ENCODE data around the gene FBXL16.

Gene FBXL16

DNA sequence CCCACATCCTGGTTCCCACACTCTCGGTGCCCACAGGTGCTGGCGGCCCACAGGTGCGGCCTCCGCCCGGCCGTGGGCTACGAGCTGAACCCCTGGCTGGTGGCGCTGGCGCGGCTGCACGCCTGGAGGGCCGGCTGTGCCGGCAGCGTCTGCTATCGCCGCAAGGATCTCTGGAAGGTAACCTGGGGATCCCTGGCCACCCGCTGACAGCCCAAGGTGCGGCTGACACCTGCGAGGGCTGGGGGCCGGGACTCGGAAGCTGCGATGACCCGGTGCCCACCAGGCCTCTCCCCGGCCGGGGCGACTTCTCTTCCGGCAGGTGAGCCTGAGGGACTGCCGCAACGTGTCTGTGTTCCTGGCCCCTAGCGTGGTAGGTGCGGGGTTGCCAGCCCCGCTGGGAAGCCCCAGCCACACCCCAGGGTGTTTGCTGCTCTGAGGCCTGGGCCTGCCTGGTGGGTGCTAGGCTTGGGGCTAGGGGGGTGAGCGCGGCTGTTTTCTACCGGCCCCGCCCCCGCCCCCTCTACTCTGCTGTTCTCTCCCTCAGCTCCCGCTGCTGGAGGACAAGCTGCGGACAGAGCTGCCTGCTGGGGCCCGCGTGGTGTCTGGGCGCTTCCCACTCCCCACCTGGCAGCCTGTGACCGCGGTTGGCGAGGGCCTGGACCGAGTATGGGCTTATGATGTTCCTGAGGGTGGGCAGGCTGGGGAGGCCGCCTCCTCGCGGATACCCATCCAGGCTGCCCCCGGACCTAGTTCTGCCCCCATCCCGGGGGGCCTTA is 16.4 kb upstream of the FBXL16 start:
- DNase-seq: peak; percentile 35

DNA sequence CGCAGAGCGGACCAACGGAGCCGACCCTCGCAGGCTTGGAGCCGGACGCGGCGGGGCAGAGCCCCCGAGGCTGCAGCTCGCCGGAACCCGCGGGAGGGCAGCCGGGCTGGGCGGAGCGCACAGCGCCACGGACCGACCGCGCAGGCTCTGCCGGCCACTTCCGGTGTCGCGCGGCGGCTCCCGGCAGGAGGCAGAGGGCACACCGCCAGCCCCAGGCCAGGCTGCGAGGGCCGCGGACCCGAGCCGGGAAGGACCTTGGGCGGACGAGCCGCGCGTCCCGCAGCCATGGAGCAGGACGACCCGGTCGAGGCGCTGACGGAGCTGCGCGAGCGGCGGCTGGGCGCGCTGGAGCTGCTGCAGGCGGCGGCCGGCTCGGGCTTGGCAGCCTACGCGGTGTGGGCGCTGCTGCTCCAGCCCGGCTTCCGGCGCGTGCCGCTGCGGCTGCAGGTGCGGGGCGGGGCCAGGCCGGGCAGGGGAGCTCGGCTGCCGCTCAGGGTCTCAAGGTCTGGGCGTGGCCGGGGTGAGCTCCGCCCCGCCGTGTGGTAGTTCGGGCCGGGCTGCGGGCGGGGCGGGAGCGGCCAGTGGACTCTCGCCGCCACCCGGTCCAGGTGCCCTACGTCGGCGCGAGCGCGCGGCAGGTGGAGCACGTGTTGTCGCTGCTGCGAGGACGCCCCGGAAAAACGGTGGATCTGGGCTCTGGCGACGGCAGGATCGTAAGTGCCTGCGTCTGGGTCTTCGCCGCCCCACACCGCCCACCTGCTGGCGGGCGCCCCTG is 15.6 kb upstream of the FBXL16 start, which contains the start of gene ANTKMT:
Gene ANTKMT, plus strand, starts transcription at position 157 of the 775 bp plus-strand sequence. Its CDS starts 129 bp downstream, at position 286.
- peak; percentile 96 for DNase-seq

DNA sequence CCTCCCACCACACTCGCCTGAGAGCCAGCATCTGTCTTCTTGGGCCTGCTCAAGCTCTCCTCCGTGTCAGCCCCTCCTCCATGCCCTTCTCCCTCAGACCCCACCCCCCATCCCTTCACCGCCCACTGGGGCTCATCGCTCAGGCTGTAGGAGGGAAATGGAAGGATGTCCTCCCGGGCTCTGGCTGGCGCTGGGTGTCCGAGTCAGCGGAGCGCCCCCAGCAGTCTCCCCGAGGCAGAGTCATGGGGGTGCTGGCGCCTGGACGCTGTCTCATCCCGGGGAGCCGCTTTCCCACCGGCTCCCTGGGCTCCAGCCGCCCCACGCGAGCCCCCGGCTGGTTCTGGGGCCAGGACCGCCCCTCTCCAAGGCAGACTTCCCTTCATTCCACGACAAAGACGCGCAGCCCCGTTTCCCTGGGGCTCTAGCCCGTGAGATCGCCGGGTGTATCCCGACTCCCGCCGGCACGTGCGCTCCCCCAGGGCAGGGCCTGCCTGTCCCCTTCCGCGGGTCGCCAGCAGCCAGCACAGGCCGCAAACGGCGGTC is 14.9 kb upstream of the FBXL16 start:
- DNase-seq: peak; percentile 96

DNA sequence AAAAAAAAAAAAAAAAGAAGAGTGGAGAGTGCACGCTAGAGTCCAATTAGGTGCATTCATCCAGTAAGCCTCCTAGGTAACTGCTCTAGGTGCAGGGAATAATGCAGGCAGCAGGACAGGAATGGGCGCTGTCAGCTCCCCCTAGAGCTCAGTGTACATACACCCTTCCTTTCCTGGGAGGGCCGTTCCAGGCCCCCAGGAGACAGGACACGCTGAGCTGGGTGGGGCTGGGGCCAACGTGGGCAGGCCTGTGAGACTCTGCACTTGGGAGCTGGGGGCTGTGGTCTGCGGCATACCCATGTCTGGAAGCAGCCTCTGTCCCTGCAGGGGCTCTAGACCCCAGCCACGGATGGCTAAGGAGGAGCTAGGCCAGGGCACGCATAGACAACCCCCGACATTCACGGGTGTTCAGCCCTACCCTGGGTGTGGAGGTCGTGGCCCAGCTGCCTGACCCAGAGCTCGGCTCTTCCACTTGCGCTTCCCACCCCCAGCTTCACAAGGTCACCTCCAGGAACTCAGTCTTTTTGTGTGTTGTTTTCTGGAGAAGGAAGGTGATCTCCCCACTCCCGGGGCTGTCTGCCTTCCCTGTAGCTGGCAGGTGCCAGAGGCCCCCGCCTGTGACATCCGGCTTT is 14.3 kb upstream of the FBXL16 start:
- DNase-seq: peak; percentile 85

DNA sequence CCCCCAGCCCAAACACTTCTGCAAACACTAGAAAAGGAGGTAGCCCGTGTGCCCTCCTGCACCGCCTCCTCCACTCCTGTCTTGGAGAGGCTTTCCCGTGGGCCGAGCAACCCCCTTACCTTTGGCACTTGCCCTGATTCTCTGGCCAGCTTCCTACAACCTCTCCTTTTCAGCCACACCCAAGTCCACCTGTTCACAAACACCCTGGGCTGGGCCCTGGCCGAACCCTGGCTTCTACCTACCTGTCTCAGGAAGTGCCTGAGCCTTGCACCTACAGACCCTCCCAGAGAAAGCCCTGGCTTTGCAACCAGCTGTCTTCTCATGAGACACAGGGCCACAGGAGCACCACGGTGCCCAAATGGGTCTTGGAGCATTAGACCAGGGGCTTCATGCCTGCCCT is 13.3 kb upstream of the FBXL16 start:
- peak; percentile 46 for DNase-seq

DNA sequence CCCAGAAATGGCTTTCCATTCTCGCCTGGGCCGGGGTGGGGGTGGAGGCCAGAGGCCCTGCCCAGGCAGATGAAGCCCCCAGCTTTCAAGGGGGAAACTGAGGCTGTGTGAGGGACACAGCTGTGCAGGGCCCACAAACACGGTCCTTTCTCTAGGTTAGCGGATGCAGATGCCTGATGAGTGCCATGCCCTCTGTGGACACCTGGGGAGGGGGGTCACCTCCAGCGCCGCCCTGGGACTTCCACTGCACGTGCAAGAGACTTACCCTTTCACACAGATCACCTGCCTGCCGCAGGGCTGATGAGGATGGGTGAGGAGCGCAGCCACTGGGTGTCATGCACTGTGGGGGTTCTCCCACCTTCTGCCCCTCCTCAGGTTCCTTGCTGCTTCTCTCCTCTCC is 12.8 kb upstream of the FBXL16 start:
- DNase-seq: no peak

DNA sequence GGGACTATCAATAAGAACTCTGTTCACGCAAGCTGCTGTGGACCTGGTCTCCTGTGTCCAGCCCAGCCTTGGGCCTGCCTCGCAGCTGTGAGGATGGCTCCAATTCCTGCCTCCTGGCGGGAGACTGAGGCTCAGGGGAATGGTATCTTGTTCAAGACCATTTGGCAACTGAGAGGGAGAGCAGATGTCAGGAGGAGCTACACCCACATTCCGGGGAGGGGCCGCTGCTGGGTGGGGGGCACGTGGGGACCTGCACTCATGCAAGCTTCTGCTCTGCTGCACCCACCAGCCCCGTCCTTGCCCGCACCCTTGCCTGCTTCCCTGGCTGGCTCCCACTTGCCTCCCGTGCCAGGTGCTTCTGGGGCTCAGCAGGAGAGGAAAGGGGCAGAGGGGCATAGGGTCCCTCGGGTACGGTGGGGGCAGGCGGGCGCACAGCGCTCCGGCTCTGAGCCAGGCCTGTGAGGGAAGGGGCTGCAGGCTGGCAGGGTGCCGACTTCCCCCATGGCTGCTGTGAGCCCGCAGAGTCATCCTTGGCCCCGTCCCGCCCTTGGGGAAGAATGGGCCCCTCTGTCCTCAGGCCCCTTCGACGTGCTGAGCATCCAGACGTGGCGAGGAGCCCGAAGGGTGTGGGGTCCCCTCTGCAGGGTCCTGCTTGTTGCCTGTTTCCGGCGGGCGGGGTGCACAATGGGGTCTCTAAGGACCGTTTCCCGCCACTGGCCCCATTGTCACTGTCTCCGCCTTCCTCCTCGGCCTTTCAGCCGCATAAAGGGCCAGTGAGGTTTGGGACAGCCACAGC is 12.0 kb upstream of the FBXL16 start:
- DNase-seq: no peak

DNA sequence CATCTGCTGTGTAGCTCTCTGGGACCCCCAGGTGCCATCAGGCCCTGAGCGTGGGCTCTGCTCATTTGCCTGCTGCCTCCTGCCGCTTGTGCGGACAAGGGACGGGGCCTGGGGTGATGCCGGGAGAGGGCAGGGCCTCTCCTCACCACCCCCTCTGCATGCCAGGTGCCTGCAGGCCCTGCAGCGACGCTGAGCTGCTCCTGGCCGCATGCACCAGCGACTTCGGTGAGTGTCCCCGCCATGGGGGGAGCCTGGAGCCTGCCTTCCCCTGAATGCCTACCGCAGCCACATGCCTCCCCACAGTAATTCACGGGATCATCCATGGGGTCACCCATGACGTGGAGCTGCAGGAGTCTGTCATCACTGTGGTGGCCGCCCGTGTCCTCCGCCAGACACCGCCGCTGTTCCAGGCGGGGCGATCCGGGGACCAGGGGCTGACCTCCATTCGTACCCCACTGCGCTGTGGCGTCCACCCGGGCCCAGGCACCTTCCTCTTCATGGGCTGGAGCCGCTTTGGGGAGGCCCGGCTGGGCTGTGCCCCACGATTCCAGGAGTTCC is 11.2 kb upstream of the FBXL16 start:
- peak; percentile 54 for DNase-seq

DNA sequence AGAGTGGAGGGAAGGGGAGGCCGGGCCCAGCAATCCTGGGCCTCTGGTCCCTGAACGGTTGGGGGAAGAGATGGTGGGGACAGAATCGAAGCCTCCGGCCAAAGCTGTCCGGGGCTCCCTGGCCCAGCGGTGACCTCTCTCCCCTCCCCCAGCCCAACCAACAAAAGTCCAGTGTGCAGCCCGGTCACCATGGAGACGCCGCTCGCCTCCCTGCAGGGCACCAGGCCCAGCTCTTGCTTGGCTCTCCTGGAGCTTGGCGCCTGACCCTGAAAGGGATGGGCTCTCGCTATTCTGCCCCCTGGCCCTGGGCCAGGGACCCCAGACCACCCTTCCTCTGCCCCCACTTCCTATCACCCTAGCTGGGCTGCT is 10.6 kb upstream of the FBXL16 start:
- DNase-seq: peak; percentile 79

DNA sequence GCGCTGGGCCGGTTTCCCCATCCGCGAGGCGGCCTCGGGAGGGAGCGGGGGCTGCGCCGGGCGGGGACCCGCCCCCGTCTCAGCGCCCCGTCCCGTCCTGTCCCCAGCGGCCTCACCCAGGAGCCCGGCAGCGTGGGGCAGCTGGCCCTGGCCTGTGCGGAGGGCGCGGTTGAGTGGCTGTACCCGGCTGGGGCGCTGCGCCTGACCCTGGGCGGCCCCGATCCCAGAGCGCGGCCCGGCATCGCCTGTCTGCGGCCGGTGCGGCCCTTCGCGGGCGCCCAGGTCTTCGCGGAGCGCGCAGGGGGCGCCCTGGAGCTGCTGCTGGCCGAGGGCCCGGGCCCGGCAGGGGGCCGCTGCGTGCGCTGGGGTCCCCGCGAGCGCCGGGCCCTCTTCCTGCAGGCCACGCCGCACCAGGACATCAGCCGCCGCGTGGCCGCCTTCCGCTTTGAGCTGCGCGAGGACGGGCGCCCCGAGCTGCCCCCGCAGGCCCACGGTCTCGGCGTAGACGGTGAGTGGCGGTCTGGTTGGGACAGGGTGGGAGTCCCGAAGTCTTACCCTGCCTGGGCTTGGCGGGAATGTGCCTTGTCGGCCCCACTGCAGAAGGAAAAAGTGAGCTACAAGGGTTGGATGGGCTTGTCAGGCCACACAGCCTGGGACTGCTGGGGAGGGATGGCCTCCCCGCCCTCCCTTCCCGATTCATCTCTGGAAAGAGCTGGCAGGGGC is 10.0 kb upstream of the FBXL16 start:
- DNase-seq: peak; percentile 83

DNA sequence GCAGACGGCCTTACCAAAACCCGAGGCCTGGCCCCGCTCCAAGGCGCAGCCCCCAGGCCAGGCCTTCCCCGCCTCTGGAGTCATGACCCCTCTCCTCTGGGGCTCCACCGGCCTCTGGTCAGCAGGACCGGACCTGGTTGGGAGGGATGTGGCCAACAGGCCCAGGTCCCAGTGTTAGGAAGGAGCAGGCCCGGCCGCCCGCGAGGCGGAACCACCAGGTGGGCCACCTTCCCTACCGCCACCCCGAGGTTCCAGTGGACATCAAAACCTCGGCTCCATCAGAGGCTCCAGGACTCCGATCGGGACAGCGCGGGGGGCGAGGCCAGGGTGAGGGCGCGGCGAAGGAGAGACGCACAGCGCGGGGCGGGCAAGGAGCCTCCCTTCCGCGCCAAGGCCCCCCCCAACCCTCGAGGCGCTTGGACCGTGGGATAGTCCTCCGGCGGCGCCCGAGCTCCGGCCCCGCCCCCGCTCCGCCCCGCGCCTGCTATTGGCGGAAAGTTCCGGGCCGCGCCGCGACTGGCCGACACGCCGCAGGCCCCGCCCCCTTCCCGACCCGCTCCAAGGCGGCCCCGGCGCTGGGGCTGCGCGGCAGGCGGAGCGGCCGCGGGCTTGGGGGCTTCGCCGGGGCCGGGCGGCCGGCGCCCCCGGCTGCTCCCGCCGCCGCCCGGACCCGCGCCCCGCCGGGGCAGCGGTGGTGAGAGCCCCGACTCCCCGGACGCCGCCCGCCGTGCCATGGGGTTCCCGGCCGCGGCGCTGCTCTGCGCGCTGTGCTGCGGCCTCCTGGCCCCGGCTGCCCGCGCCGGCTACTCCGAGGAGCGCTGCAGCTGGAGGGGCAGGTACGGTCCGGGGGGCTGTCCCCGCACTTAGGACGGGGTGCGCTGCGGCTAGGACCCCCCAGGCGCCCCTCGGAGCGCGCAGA is 9.2 kb upstream of the FBXL16 start, which contains the start of gene METRN:
Gene METRN, plus strand, starts transcription at position 561 of the 919 bp plus-strand sequence. Its CDS starts 172 bp downstream, at position 733.
- peak; percentile 97 for DNase-seq

DNA sequence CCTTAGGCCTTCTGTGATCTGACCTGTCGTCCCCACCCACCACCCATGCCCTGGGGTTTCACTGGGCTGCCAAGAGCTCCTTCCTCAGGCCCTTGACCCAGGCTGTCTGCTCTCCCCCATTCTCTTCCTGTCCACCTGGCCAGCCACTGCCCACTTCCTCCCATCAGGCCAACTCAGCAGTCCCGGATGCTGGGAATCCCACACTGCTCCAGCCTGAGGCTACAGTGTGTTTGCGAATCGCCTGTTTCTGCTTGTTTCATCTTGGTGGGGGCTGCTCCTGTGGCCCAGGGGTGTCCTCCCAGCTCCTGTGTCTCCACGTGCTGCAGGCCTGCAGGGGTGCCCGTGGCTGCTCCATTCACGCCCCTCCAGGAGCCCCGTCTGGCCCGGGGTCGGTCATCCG is 8.5 kb upstream of the FBXL16 start:
- no peak for DNase-seq

DNA sequence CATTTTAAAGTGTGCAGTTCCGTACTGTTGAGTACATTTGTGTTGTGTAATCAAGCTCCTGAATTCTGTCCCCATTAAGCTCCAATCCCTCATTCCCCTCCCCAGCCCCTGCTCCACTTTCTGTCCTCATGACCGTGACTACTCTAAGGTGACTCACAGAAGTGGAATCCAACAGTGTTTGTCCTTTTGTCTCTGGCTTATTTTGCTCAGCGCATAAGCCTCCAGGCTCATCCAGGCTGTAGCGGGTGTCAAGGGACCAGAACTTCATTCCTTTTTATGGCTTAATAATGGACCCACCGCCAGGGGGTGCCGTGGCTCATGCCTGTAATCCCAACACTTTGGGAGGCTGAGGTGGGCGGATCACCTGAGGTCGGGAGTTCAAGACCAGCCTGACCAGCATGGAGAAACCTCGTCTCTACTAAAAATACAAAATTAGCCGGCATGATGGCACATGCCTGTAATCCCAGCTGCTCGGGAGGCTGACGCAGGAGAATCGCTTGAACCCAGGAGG is 7.2 kb upstream of the FBXL16 start:
- peak; percentile 85 for DNase-seq

DNA sequence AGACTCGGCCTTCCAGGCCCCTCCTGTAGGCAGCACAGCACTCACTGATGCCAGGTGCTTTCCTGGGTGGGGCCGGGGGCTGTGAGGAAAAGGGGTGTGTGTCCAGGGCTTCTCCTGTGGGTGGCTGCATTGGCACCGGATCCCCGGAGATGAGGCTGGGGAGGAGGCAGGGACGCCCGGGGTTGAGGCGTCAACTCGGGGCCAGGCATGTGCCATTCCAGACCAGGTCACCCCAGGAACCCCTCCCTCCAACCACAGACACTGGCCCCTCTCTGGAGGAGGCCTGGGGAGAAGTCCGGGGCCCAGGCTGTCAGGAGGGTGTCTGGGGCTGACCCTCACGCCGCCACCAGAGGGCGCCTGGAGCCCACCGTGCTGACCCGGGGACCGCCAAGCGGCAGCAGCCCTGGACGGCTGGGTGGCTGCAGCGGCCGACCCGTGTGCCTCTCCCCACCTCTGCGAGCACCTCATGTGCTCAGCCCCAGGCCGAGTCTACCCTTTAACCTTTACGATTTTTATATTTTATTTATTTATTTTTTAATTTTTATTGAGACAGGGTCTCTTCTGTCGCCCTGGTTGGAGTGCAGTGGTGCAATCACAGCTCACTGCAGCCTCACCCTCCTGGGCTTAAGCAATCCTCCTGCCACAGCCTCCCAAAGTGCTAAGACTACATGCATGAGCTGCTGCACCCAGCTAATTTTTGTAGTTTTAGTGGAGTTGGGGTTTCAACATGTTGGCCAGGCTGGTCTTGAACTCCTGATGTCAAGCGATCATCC is 6.1 kb upstream of the FBXL16 start:
- DNase-seq: peak; percentile 88

DNA sequence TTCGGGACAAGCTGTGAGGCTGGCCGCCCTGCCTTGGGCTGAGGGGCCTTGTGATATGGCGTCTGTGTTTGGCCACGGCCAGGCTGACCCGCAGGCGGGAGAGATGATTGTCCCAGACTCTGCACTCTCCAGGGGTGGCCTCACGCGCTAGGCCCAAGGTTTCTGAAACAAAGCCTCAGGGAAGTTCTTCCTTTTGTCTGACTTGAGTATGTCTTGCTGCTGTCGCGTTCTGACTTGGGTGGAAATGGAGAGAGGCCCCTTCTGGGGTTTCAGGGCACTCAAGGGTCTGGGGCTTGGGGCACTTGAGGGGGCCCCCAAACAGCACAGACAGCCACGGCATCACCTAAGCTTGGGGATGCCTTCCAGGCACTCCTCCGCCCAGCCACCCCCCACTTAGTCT is 5.5 kb upstream of the FBXL16 start:
- peak; percentile 71 for DNase-seq

DNA sequence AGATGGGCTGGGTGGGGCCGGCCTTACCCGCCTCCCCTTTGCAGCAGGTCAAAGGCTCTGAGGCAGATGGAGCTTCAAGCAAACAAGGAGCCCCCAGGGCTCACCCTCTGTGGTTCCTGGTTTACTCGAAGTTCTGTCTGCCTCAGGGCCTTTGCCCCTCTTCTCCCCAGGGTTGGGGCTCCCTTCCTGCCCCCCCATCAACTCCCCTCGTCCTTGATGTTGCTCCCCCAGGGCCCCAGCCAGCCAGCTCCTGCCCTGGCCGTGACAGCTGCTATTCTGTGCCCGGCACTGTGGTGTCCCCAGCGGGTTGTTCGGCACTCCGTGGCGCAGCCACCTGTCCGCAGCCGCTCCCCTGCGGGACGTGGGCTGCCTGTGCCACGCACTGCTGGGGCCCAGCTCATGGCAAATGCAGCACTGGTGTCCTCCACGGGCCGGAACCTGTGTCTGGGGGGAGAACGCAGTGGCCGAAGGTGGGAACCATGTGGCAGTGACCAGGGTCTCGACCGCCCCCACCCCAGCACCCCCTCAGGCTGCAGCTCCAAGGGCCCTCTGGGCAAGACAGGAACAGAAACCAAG is 5.0 kb upstream of the FBXL16 start:
- no peak for DNase-seq

DNA sequence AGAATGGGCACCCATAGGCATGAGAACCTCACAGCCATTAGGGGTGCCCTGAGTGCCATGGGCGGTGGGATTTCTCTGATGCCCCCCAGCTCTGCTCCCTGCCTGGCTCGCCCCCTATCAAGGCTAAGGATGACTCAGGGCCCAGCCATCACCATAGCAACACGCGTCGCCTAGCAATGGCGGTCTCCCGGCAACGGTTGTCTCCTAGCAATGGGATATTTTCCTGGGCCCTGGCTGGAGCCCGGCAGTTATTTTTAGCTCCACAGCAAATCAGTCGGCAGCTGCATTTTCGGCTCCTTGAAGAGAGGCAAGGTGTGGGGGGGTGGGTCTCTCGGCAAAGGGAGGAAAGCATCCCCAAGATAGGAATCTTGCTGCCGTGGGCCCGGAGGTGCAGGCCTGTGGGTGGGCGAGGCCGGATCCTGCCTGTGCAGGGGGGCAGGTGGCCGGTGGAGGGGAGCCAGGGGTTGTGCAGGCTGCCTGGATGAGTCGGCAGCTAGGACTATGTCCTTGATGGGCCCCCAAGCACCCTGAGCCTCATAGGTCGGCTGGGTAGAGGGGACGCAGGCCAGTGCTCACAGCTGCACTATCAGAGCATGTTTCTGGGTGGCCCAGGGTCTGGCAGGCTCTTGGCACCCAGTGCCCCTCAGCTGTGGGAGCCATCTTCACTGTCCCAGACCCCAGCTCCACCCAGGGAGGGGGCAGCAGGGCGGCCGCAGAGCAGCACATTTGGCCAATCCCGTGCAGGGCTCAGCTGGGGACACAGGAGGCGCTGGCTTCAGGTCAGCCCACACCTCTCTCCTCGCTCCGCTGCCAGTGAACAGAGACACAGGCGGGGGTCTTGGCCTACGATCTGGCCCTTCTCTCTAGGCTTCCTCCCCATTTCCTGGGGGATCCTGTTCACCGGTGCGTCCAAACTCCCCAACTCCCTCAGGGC is 4.2 kb upstream of the FBXL16 start:
- peak; percentile 98 for DNase-seq

DNA sequence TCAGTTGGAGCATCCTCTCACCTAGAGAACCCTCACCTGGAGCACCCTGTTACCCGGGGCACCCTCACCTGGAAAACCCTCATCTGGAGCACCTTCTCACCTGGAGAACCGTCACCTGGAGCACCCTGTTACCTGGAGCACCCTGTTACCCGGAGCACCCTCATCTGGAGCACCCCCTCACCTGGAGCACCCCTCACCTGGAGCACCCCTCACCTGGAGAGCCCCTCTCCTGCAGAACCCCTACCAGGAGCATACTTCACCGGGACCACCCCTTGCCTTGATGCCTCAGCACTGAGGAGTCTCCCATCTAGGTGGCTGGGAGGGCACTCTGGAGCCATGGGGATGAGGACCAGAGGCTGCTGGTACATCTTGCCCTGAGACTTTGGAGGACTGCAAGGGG is 3.4 kb upstream of the FBXL16 start:
- no peak for DNase-seq
